Lower leg skin (tissue), 4 donors: ENCODE data around the gene ZNF778. TPM values are rescaled to one million over a fixed set of nuclear protein-coding genes. Genes with fewer than 3 reads are reported as not detected.

Experiments
- DNase-seq, 2 donors: peaks; one replicate each; pipeline ENCODE4 v3.0.0-alpha.2; 2019; ENCODE audit warnings: low spot score in 2 of 2
- H3K4me3 ChIP-seq: fragments of 200-600 bp; sonication (generic); 2 replicates; pipeline ENCODE4 v1.5.1; 2017; ENCODE audit warnings: mild to moderate bottlenecking, low read depth; ENCODE audit not compliant: poor library complexity, severe bottlenecking
- POLR2A ChIP-seq, 2 donors: fragments of 450-650 bp; IDR thresholded peaks; one replicate each; pipeline ENCODE4 v1.6.1; 2016 to 2017; ENCODE audit warnings: antibody characterized with exemption in 2 of 2, mild to moderate bottlenecking in 1 of 2, moderate library complexity in 1 of 2
- WGBS, 2 donors: methylation state at CpG; one replicate each; pipeline ENCODE4 v1.1.5; 2018; 5-methylcytosine and 5-hydroxymethylcytosine counted together
- intact Hi-C: fragments of 100-400 bp; cut with DNase I; formaldehyde crosslinking; loops from one replicate; pipeline ENCODE4 v1.15.0; 2023; ENCODE audit warnings: low total_unique reads
- total RNA-seq, 4 donors: library from RNA; depleted of rRNA; stranded (reverse); fragments of >200 nt; gene quantifications; one replicate each; pipeline ENCODE4 v1.1.0, GENCODE V29; 2016
- TF ChIP-seq, protein P1 (sequence below), 3 donors: fragments of 450-650 bp; IDR thresholded peaks; one replicate each; pipeline ENCODE4 v1.5.1; 2016; ENCODE audit warnings: antibody characterized with exemption in 3 of 3, mild to moderate bottlenecking in 3 of 3, moderate library complexity in 2 of 3

The ZNF778 gene
- total RNA-seq, 4 donors from 2014 or later: 10.9 to 34.8 (median 18.1) TPM

DNA sequence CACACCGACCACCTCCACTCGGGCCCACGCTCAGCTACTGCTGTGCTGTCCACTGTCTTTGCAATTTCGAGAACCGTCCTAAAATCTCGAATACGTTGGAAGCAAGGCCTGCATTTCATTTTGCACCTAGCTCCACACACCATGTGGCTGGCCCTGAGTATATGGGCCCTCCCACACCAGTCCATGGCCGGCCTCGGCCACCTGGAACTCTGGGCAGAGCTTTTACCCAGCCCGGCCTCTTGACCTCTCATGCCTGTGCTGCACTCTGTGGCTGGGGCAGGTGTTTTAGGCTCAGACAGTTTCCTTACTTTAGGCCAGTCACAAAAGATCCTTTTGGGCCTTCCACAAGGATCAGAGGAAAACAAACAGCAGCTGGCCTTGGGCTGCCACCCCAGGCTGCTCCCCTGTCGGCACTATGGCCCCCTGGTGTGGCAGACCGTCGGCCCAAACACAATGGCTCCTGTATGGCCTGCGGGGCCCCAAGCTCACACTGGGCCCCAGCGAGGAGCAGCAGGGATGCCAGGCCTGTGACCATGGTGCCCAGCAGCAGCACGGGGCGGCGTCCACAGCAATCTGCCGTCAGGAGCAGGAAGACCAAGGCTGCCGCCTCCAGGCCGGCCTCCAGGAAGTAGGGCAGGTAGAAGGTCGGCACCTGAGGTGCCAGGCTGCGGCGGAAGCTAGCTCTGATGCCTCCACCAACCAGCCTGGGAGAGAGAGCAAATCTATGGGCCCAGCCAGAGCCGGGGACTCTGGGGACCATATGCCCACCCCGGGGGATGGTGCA is 19.7 kb upstream of the ZNF778 start:
- no peak overlapping the region for H3K4me3 ChIP-seq
- TF ChIP-seq, protein P1, sequence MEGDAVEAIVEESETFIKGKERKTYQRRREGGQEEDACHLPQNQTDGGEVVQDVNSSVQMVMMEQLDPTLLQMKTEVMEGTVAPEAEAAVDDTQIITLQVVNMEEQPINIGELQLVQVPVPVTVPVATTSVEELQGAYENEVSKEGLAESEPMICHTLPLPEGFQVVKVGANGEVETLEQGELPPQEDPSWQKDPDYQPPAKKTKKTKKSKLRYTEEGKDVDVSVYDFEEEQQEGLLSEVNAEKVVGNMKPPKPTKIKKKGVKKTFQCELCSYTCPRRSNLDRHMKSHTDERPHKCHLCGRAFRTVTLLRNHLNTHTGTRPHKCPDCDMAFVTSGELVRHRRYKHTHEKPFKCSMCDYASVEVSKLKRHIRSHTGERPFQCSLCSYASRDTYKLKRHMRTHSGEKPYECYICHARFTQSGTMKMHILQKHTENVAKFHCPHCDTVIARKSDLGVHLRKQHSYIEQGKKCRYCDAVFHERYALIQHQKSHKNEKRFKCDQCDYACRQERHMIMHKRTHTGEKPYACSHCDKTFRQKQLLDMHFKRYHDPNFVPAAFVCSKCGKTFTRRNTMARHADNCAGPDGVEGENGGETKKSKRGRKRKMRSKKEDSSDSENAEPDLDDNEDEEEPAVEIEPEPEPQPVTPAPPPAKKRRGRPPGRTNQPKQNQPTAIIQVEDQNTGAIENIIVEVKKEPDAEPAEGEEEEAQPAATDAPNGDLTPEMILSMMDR (IDR thresholded peaks at IDR 0.05): no peak
- TF ChIP-seq POLR2A (IDR thresholded peaks at IDR 0.05): no peak
- intact Hi-C loops: no loop called here
- DNase-seq: no peak
- 79 to 86% methylated on average over 19 to 20 of the region's 26 CpGs for WGBS, 2 donors

DNA sequence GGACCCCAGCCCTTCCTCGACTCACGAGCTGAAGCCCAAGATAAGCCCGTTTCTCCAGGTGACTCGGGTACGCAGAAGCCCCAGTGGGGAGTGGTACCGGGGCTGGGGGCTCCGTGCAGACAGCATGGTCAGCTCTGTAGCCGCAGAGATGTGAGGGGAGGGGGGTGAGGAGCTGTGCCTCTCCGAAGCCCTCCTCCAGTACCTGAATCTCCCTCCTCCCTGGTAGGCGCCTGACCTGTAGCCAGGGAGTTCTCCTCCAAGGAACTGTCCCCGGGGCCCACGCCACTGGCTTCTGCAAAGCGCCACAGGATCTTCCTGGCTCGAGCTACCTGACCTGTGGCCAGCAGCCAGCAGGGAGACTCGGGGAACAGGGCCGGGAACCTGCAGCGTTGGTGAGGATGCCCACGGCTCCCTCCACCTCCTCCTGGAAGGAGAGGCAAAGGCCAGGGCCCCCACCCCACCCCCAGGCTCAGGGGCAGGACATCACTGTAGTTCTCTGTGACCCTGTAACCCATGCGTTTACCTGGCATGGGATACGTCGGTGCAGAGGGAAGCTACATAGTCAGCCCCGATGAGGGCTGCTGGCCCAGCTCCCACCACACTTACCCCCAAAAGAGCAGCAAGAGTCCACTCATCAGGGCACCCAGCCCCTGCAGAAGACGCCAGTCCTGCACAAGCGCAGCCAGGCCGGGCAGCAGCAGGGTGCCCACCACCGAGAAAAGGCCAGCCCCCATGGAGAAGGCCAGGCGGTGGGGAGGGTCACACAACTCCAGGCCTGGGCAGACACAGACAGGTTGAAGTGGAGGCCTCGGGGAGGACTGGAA is 18.9 kb upstream of the ZNF778 start:
- intact Hi-C loops: no loop called here
- 76% methylated on average over 19 to 26 of the region's 28 CpGs for WGBS, 2 donors

DNA sequence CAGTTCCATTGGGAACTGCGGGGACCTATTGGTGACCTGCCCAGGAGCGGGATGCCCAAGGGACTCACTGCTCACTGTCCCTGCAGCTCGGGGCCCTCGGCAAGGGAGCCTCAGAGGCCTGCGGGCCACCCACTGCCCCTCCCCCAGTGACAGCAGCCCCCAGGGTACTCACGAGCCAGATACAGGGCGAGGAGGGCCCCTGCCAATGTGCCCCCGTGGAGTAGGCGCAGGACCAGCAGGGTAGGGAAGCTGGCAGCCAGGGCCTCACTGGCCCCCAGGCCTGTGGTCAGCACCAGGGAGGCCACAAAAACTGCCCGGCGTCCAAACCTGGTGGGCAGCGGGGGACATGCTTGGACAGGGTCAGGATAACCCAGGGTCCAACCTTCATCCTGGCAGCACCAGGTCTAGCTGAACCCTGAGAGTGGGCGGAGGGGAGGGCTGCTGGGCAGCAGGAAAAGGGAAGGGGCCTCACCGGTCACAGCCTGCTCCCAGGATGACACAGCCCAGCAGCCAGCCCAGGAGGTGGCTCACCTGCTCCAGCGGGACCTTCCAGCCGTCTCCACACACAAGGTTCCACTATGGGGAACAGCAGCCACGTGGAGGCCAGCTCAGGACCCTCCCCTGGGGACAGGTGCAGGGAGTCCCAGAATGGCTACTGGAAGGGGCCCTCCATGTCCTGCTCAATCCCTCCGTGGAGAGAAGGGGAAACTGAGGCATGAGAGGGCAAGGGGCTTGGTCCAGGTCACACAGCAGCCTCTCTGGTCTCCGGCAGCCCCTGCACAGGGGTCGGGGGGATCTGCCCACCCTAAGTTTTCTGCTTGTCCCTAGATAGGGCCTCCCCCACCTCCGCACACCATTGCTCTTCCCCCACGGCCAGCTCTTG is 18.0 kb upstream of the ZNF778 start:
- no peak overlapping the region for H3K4me3 ChIP-seq
- no peak for TF ChIP-seq POLR2A (IDR thresholded peaks at IDR 0.05)
- TF ChIP-seq, protein P1 (IDR thresholded peaks at IDR 0.05): no peak
- intact Hi-C loops: no loop called here
- WGBS, 2 donors: 67 to 73% methylated on average over 13 to 15 of the region's 22 CpGs
- DNase-seq: no peak

More for the DNA sequence above, 18.9 kb upstream of the ZNF778 start:
- DNase-seq: no peak
- TF ChIP-seq, protein P1 (IDR thresholded peaks at IDR 0.05): no peak
- TF ChIP-seq POLR2A (IDR thresholded peaks at IDR 0.05): no peak
- H3K4me3 ChIP-seq: no peak overlapping the region

DNA sequence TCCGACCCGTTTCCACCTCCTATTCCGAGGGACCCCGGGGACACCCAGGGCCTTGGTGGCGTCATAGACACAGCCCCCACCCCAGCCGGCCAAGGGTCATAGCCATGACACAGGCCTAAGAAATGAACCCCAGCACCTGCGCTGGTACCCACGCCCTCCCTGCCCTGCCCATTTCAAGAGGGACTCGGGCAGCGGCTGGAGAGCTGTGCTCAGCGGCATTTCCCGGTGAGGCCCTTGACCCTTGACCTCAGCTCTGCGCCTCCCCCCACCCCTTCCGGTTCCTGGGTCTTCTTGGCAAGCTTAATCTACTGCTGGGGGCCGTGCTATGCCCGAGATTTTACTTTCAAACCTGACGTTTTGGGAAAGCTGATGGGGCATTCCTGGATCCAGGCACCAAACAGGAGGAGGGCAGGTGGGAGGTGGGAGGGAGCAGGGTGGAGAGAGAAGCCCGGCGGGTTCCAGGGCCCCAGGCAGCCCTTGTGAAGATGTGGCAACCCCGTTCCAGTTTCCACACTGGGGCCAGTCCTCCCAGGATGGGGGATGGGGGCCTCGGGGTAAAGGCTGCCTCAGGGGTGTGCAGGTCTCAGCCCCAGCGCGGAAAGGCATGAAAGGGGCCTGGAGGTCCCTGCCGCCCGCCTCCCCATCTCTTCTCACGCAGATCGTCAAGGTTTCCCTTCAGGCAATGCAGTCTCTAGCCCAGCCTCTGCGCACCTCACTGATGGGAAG is 17.2 kb upstream of the ZNF778 start, which contains the start of gene SLC22A31:
SLC22A31 (minus strand) TSS at position 414 of the 726 bp plus-strand sequence; CDS start at position 378, 36 bp downstream.
- TF ChIP-seq, protein P1 (IDR thresholded peaks at IDR 0.05): no peak
- no peak for TF ChIP-seq POLR2A (IDR thresholded peaks at IDR 0.05)
- WGBS, 2 donors: 12 to 17% methylated on average over 26 to 28 of the region's 28 CpGs
- intact Hi-C loops: no loop called here
- no peak within 1 kb of the TSS for H3K4me3 ChIP-seq
- DNase-seq: no peak
